HCT116 (cell line): ENCODE results near the gene CFAP54. TPM values are rescaled to one million over a fixed set of nuclear protein-coding genes. Genes with fewer than 3 reads are reported as not detected.

ENCODE experiments used
- ATAC-seq: fragments of 200-7000 bp; cut with Tn5 transposase; 2 replicates; pipeline ENCODE4 v1.9.1; 2020; ENCODE audit warnings: mild to moderate bottlenecking, moderate library complexity
- BruUV-seq: library from RNA; stranded (reverse); fragments of 400-500 nt; replicated peaks from 2 replicates; lab custom pipeline; 2021; lab: Mats Ljungman, UMichigan
- CTCF ChIA-PET: fragments of 300-600 bp; sonication (Branson Sonifier 250); formaldehyde crosslinking; loops from one replicate; lab custom pipeline; 2021; ENCODE audit warnings: antibody characterized with exemption; lab: Charles Lee
- POLR2A ChIA-PET: fragments of 300-600, 350-600 bp; sonication (Branson Sonifier 250); formaldehyde crosslinking; loops from one replicate; lab custom pipeline; 2021; ENCODE audit warnings: antibody characterized with exemption; lab: Charles Lee
- RAD21 ChIA-PET, 2 experiments: fragments of 300-600 bp; sonication (Branson Sonifier 250); formaldehyde crosslinking; loops; one replicate each; lab custom pipeline; 2023; ENCODE audit warnings: low total read pairs in 2 of 2; ENCODE audit not compliant: uncharacterized antibody in 2 of 2, unreplicated experiment in 2 of 2, low non-redundant PET in 1 of 2; lab: Charles Lee
- DNase-seq: peaks from one replicate; pipeline ENCODE4 v3.0.0-alpha.2; 2010; ENCODE audit warnings: low read depth, low spot score
- H2AFZ ChIP-seq: fragments of 200-600 bp; shearing (Covaris generic), sonication (generic); 2 replicates; pipeline ENCODE4 v1.6.1; 2017; ENCODE audit warnings: low read depth, mixed run types, mixed read lengths, antibody characterized with exemption, low read length; ENCODE audit not compliant: poor library complexity, severe bottlenecking
- H3K27ac ChIP-seq: 2 replicates; pipeline ENCODE4 v1.5.1; 2012; ENCODE audit warnings: low read depth, low read length
- H3K27me3 ChIP-seq: fragments of 200-600 bp; sonication (generic); 2 replicates; pipeline ENCODE4 v1.6.1; 2016; ENCODE audit warnings: mixed run types, low read length, mixed read lengths; ENCODE audit not compliant: insufficient read depth
- H3K36me3 ChIP-seq, 2 experiments: fragments of 200-500 bp in 1 of 2; fragments of 200-600 bp in 1 of 2; sonication (Bioruptor generic) in 1 of 2; sonication (generic) in 1 of 2; 2 replicates each; pipeline versions ENCODE4 v1.5.1 to v1.6.1; 2014 to 2016; ENCODE audit warnings: low read length in 2 of 2, inconsistent platforms in 1 of 2, mixed read lengths in 1 of 2, mixed run types in 1 of 2; ENCODE audit not compliant: insufficient read depth in 2 of 2, control insufficient read depth in 1 of 2
- H3K4me1 ChIP-seq, 2 experiments: fragments of 200-600 bp in 1 of 2; sonication (generic) in 1 of 2; 2 replicates each; pipeline versions ENCODE4 v1.5.1 to v1.6.1; 2012 to 2017; ENCODE audit warnings: low read length in 2 of 2, inconsistent platforms in 1 of 2, mild to moderate bottlenecking in 1 of 2, mixed read lengths in 1 of 2, mixed run types in 1 of 2, moderate library complexity in 1 of 2; ENCODE audit not compliant: insufficient read depth in 2 of 2, control insufficient read depth in 1 of 2
- H3K4me2 ChIP-seq: fragments of 200-600 bp; sonication (generic); 2 replicates; pipeline ENCODE4 v1.6.1; 2017; ENCODE audit warnings: mixed run types, low read length, mixed read lengths
- H3K4me3 ChIP-seq, 2 experiments: fragments of 200-600 bp in 1 of 2; sonication (generic) in 1 of 2; replicated peaks in 1 of 2; 2 replicates each; pipeline ENCODE4 v1.5.1; 2011 to 2016; ENCODE audit warnings: low read length in 2 of 2, control low read depth in 1 of 2, low read depth in 1 of 2, mild to moderate bottlenecking in 1 of 2, mixed read lengths in 1 of 2, mixed run types in 1 of 2
- H3K79me2 ChIP-seq: fragments of 200-600 bp; sonication (generic); 2 replicates; pipeline ENCODE4 v1.6.1; 2017; ENCODE audit warnings: mild to moderate bottlenecking, mixed run types, low read length, moderate library complexity, mixed read lengths; ENCODE audit not compliant: insufficient read depth
- H3K9ac ChIP-seq: fragments of 200-600 bp; sonication (generic); 2 replicates; pipeline ENCODE4 v1.6.1; 2016; ENCODE audit warnings: low read length, mixed read lengths
- H3K9me2 ChIP-seq: fragments of 200-600 bp; sonication (generic), shearing (Covaris generic); 2 replicates; pipeline ENCODE4 v1.6.1; 2017; ENCODE audit warnings: mixed run types, mild to moderate bottlenecking, moderate library complexity; ENCODE audit not compliant: insufficient read depth
- H3K9me3 ChIP-seq, 2 experiments: fragments of 200-500 bp in 1 of 2; fragments of 200-600 bp in 1 of 2; sonication (Bioruptor generic) in 1 of 2; sonication (generic) in 1 of 2; 2 replicates each; pipeline ENCODE4 v1.6.1; 2014 to 2017; ENCODE audit warnings: low read length in 2 of 2, mixed read lengths in 2 of 2, inconsistent platforms in 1 of 2, low read depth in 1 of 2, mild to moderate bottlenecking in 1 of 2, mixed run types in 1 of 2, moderate library complexity in 1 of 2; ENCODE audit not compliant: control insufficient read depth in 1 of 2, insufficient read depth in 1 of 2
- H4K20me1 ChIP-seq: fragments of 200-600 bp; sonication (generic), shearing (Covaris generic); 2 replicates; pipeline ENCODE4 v1.6.1; 2017; ENCODE audit warnings: mixed run types, mild to moderate bottlenecking, moderate library complexity; ENCODE audit not compliant: insufficient read depth
- CBX3 ChIP-seq: IDR thresholded peaks from 2 replicates; pipeline ENCODE4 v1.6.1; 2012; ENCODE audit warnings: low read depth
- CTCF ChIP-seq, 3 experiments: fragments of 200-600 bp in 1 of 3; sonication (generic) in 1 of 3; IDR thresholded peaks in 2 of 3; conservative IDR thresholded peaks in 1 of 3; 2 replicates each; pipeline ENCODE4 v1.5.1; 2012 to 2017; ENCODE audit warnings: low read depth in 2 of 3, low read length in 2 of 3, antibody characterized with exemption in 1 of 3, borderline replicate concordance in 1 of 3, control low read depth in 1 of 3, mild to moderate bottlenecking in 1 of 3, mixed read lengths in 1 of 3, mixed run types in 1 of 3, moderate library complexity in 1 of 3; ENCODE audit not compliant: insufficient read depth in 1 of 3
- EGR1 ChIP-seq: IDR thresholded peaks from 2 replicates; pipeline ENCODE4 v1.6.1; 2012; ENCODE audit warnings: low read depth
- EZH2 ChIP-seq: fragments of 200-600 bp; sonication (generic); IDR thresholded peaks from 2 replicates; pipeline ENCODE4 v1.6.1; 2017; ENCODE audit warnings: antibody characterized with exemption, mixed run types
- EZH2phosphoT487 ChIP-seq: fragments of 200-600 bp; IDR thresholded peaks from 2 replicates; pipeline ENCODE4 v1.6.1; 2018; ENCODE audit warnings: antibody characterized with exemption, borderline replicate concordance
- POLR2AphosphoS5 ChIP-seq: IDR thresholded peaks from 2 replicates; pipeline ENCODE4 v1.6.1; 2011; ENCODE audit warnings: mild to moderate bottlenecking, low read depth, low read length, moderate library complexity
- RAD21 ChIP-seq: IDR thresholded peaks from 2 replicates; pipeline ENCODE4 v1.6.1; 2012; ENCODE audit warnings: low read depth, mild to moderate bottlenecking
- REST ChIP-seq: IDR thresholded peaks from 2 replicates; pipeline ENCODE4 v1.6.1; 2012; ENCODE audit warnings: low read depth
- SP1 ChIP-seq: IDR thresholded peaks from 2 replicates; pipeline ENCODE4 v1.6.1; 2012; ENCODE audit warnings: low read depth
- SRF ChIP-seq: IDR thresholded peaks from 2 replicates; pipeline ENCODE4 v1.6.1; 2012; ENCODE audit warnings: low read depth
- TCF7L2 ChIP-seq: IDR thresholded peaks from 2 replicates; pipeline ENCODE4 v1.7.0; 2011; ENCODE audit warnings: borderline replicate concordance, inconsistent platforms; ENCODE audit not compliant: insufficient read depth, insufficient read length; ENCODE audit errors: extremely low read depth
- ZFX ChIP-seq: fragments of 450-650 bp; IDR thresholded peaks from 2 replicates; pipeline ENCODE4 v1.6.1; 2017
- ZNF274 ChIP-seq: fragments of 200-500 bp; sonication (Bioruptor generic); IDR thresholded peaks from 2 replicates; pipeline ENCODE4 v1.6.1; 2014; ENCODE audit warnings: mild to moderate bottlenecking, low read depth, low read length, inconsistent platforms
- intact Hi-C: fragments of 100-400 bp; cut with micrococcal nuclease; formaldehyde crosslinking; loops from 2 replicates; pipeline ENCODE4 v1.10.0; 2022
- total RNA-seq: library from RNA; stranded (reverse); gene quantifications from one replicate; pipeline ENCODE4 v1.2.1, GENCODE V29; 2021; ENCODE audit not compliant: unreplicated experiment

The CFAP54 gene
- total RNA-seq, 1 experiment from 2014 or later = 0.25 TPM

GRCh38 chr12:96623656-96624217 lies 134.4 kb downstream of the CFAP54 start:
- Histone ChIP-seq H3K4me1 (no peaks in the 10 kb centered on the region), H4K20me1 (no peaks in the 10 kb centered on the region), H3K9ac (no peak overlapping the region), H3K27ac (no peak overlapping the region), H3K9me3 (no peaks in the 10 kb centered on the region), H3K79me2 (no peaks in the 10 kb centered on the region), H3K36me3 (no peaks in the 10 kb centered on the region), H3K4me2 (no peak overlapping the region), H3K9me2 (no peaks in the 10 kb centered on the region), H2AFZ (no peak overlapping the region), H3K4me3 (no peak overlapping the region), H3K27me3 (peaks cover 40% of the 10 kb centered on the region)
- ChIA-PET POLR2A (no interaction called here), RAD21 (no interaction called here), CTCF (no interaction called here)
- DNase-seq (no peak), ATAC-seq (no peak)
- TF ChIP-seq EZH2phosphoT487 (no peak), EGR1 (no peak), SP1 (no peak), CTCF (IDR thresholded peaks at IDR 0.05 in 2 of 3, conservative IDR thresholded peaks at IDR 0.05 in 1 of 3; ENCODE audit: borderline replicate concordance in 1 of 3, insufficient read depth in 1 of 3, low read depth in 2 of 3, low read length in 2 of 3) (no peak), ZFX (no peak)
- no TSS peak for BruUV-seq
- intact Hi-C loops = no loop called here

- Histone ChIP-seq H3K9ac (no peak overlapping the region), H4K20me1 (no peaks in the 10 kb centered on the region; the same call in 1 of the 2 replicates), H3K4me2 (no peak overlapping the region), H3K9me3 (no peaks in the 10 kb centered on the region), H3K79me2 (no peaks in the 10 kb centered on the region), H3K27me3 (peaks cover 23% of the 10 kb centered on the region; the same call in 1 of the 2 replicates), H3K4me3 (no peak overlapping the region), H2AFZ (no peak overlapping the region), H3K4me1 (no peaks in the 10 kb centered on the region), H3K36me3 (no peaks in the 10 kb centered on the region), H3K9me2 (no peaks in the 10 kb centered on the region), H3K27ac (no peak overlapping the region)
- ChIA-PET CTCF (no interaction called here), RAD21 (no interaction called here), POLR2A (no interaction called here)
- intact Hi-C loops = no loop called here
- no TSS peak for BruUV-seq
- DNase-seq (no peak), ATAC-seq (no peak)
- TF ChIP-seq REST = no peak
- TF ChIP-seq TCF7L2 = no peak
- no peak for TF ChIP-seq EZH2
- TF ChIP-seq SRF = no peak
- no peak for TF ChIP-seq CBX3
- no peak for TF ChIP-seq EGR1
- TF ChIP-seq ZNF274 = no peak
- TF ChIP-seq RAD21 = no peak
- TF ChIP-seq POLR2AphosphoS5 = no peak
Observed at GRCh38 chr12:96635844-96636243, 146.5 kb downstream of the CFAP54 start.
